AG09309 (cell line): ENCODE results near the gene ENAH.
"Not testable (repeated sequence)": the region's sequence is repeated elsewhere in the genome, so short reads cannot be mapped to it uniquely, and the experiment has no call there.

ENCODE experiments used
- DNase-seq: peaks from one replicate; pipeline ENCODE4 v3.0.0-alpha.2; 2010; ENCODE audit warnings: low read depth
- H3K4me3 ChIP-seq: 2 replicates; pipeline ENCODE4 v1.5.1; 2011; ENCODE audit warnings: mild to moderate bottlenecking, low read depth, low read length, moderate library complexity; ENCODE audit not compliant: control insufficient read depth
- CTCF ChIP-seq: IDR thresholded peaks from 2 replicates; pipeline ENCODE4 v1.5.1; 2011; ENCODE audit warnings: mild to moderate bottlenecking, low read depth, low read length, inconsistent platforms; ENCODE audit not compliant: insufficient read depth, control insufficient read depth; ENCODE audit errors: missing control alignments

ENAH gene

DNA sequence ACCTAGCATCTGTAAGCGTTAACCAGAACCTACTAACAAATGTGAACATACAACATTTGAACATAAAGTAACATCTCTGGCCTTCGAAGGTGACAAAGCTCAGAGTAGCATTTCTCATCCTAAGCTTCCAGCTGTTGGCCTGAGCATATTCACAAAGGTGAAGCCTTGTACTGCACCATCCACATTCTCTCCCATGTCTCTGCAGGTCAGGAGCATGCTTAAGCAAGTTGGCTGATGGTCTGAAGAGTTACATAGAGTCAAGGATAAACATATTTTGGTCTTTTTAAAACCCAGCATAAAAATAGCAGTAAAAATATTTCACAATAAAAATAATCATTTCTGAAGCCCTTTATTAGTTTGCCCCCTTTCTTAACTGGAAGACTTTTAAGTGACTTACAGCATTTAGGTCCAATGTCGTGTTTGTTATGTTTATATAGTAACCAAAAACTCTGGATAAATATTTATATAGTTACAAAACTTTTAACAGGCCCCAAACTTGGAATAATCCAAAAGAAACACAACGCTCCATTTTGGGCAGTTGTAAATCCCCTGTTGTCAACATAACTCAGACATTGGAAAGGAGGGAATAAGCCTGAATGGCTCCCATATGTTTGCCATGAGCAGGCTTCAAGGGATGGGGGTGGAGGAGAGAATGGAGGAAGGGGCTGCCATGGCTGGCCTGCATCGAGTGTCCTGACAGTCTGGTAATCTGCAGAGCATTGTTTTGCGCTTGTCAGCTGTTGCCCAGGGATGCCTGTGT is 42.8 kb upstream of the ENAH start:
- DNase-seq, result no peak
- TF ChIP-seq CTCF, result no peak
- no peak overlapping the region for H3K4me3 ChIP-seq

- TF ChIP-seq CTCF, result no peak
- DNase-seq, result no peak
- no peak overlapping the region for H3K4me3 ChIP-seq
Observed at GRCh38 chr1:225694151-225694603, 41.3 kb upstream of the ENAH start.

- DNase-seq, H3K4me3 ChIP-seq: not testable (repeated sequence)
Observed at GRCh38 chr1:225693697-225694096, 40.8 kb upstream of the ENAH start.

DNA sequence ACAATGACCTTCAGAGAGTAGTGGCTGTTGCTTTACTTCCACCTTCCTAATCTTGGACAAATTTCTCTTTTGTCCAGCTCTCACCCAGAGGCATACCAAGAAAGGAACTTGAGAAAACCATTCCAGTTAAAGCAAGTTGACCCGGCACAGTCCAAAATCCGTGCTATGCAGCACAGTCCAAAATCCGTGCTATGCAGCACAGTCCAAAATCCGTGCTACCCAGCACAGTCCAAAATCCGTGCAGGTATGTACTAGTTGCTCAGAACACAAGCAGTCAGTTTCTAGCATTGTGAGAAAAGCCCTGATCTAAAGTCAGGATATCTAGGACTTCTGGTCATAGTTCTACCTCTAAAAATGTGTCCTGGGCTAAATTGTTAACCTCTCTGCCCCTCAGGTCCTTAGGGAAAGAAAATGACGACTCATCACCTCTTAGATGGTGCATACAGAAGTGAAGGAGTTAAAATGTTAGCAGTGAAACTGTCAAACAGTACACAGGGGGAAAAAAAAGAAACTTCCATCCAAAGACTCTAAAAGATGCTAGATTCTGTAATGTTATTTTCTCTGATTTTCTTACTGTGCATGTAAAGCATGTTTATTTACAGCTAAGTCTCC is 40.3 kb upstream of the ENAH start:
- H3K4me3 ChIP-seq, result no peak overlapping the region
- no peak for DNase-seq
- TF ChIP-seq CTCF, result no peak

DNA sequence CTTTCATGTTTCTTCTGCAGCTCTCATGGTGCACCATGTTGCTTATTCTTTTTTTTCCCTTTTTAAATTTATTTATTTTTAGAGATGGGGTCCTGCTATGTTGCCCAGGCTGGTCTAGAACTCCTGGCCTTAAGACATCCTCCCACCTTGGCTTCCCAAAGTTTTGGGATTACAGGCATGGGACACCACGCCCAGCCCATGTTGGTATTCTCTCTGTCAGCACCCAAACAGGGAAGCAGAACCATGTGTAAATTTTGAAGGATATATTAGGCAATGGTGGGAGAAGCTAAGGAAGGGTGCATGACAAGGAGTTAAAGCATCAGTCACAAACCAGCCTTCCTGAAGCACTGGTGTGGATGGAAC is 39.6 kb upstream of the ENAH start:
- no peak for TF ChIP-seq CTCF
- H3K4me3 ChIP-seq, result no peak overlapping the region
- no peak for DNase-seq

GRCh38 chr1:225691861-225692516 is 39.1 kb upstream of the ENAH start:
- no peak for DNase-seq

More at GRCh38 chr1:225691861-225692516, 39.1 kb upstream of the ENAH start:
- no peak overlapping the region for H3K4me3 ChIP-seq
- no peak for TF ChIP-seq CTCF
